Raji (cell line): ENCODE results near the gene PRAMEF2.
"Not testable (repeated sequence)": the region's sequence is repeated elsewhere in the genome, so short reads cannot be mapped to it uniquely, and the experiment has no call there.

Source experiments
- POLR2A ChIP-seq: IDR thresholded peaks from 2 replicates; pipeline ENCODE4 v1.6.1; 2011; ENCODE audit warnings: low read depth, low read length, control low read depth; ENCODE audit not compliant: insufficient read depth

The PRAMEF2 gene, protein sequence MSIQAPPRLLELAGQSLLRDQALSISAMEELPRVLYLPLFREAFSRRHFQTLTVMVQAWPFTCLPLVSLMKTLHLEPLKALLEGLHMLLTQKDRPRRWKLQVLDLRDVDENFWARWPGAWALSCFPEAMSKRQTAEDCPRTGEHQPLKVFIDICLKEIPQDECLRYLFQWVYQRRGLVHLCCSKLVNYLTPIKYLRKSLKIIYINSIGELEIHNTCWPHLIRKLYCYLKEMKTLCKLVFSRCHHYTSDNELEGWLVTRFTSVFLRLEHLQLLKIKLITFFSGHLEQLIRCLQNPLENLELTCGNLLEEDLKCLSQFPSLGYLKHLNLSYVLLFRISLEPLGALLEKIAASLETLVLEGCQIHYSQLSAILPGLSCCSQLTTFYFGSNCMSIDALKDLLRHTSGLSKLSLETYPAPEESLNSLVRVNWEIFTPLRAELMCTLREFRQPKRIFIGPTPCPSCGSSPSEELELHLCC

DNA sequence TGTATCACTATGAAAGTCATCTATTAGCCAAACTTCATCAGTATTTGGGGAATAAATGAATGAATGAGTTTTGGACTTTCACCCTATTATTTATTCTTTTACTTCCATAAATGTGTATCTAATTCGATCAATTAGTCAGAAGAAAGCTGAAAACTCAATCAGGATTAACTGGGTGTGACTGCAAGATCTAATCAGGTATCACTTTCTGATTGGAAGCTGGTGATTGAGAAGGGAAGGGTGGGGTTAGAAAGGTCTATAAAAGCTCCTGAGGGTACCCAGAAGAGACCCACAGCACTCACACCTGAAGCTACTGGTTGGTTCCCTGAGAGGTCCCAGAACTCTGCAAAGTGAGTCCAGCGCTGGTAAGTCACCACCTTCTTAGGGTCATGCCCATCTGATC, at the start of gene PRAMEF2:
TSS of gene PRAMEF2 (plus strand) at position 301 of the 400 bp plus-strand sequence. CDS start 1,924 bp downstream, outside the sequence.
- not testable (repeated sequence) for TF ChIP-seq POLR2A

DNA sequence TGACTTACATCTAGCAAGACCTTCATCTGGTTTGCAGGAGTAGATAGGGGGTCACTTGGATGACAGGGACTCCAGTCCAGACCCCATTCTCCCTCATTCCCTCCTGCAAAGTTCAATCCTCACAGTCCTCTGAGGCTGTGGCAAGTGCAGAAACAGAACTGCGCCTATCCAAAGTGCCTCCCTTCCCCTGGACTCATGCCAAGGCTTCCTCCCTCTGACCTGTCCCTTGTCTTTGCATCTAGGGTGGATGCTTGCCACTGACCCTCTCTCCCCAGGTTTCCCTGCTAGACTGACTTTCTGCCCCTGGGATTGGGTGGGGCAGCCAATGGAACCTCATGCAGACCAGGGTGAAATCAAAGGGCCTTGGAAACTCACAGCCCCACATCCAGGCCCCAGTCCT, 47.0 kb upstream of the PRAMEF2 start:
- no peak for TF ChIP-seq POLR2A

DNA sequence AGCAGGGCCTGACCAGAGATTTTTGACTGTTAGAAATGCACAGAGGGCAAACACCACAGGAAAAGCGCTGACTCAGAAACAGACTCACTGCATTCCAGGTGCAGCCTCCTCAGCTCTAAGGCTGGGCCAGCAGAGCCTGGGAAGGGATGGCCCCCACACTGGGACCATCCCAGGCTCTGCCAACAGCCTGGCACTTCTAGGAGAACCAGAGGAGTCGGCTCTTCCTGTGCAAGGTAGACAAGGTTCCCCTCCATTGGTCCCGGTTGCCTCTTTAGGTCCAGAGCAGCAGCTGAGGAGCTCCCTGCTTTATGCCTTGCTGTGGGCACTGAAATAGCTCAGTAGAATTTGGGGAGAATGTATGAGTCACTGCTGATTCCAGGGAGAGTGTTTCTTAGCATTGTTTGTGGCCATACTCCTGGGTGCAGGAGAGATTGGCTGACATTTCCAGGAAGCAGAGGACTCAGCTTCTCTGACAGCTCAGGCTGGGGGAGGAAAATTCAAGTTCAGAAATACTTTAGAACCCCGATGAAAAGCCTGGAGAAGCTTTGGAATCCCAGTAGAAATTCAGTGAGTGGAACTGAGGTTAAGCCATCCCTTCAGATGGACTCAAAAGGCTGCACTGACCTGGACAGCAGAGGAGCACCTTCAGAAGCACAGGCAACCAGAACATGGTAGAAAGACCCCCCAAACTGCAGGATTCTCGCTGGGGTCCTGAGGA, 46.0 kb upstream of the PRAMEF2 start:
- no peak for TF ChIP-seq POLR2A

DNA sequence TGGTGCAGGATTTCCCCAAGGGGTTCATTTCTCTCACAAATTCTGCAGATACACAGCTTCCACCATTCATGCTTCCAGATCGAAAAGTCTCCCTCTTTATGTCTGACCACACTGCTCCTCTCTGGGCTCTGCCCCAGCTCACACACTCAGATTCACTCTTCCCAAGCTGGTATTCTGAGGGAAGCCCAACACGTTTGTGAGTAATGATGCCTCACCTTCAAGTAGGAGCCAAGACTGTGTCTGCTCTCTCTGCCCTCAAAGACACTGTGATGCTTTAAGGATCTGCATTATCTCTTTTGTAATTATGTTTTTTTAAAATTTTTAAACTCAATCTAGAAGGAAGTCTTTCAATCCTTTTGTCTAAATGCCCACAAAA, 45.5 kb upstream of the PRAMEF2 start:
- no peak for TF ChIP-seq POLR2A

DNA sequence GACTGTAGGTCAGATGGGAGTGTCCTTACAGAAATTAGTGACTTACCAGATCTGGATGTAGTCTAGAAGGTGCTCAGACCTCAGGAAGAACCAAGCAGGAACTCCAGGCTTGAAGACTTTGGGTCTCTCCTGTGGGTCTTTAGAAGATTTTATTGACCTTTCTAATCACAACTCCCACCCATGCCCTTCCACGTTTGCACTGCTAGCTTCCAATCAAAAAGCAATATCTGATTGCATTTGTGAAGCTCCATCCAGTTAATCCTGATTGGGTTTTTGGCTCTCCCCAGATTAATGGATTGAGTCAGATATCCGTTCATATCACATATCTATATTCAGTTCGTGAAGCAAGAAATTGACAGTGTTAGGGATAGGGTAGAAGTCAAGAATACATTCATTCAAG, 25.6 kb upstream of the PRAMEF2 start, which contains the start of gene PRAMEF11:
TSS of gene PRAMEF11 (minus strand) at position 101 of the 400 bp plus-strand sequence. CDS start 2,621 bp downstream, outside the sequence.
- not testable (repeated sequence) for TF ChIP-seq POLR2A

DNA sequence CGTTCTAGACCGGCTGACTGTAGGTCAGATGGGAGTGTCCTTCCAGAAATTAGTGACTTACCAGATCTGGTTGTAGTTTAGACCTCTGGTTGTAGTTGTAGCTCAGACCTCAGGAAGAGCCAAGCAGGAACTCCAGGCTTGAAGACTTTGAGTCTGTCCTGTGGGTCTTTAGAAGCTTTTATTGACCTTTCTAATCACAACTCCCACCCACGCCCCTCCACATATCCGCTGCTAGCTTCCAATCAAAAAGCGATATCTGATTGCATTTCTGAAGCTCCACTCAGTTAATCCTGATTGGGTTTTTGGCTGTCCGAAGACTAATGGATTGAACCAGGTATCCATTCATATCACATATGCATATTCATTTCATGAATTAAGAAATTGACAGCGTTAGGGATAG, 8.3 kb upstream of the PRAMEF2 start, which contains the start of gene HNRNPCL1:
TSS of gene HNRNPCL1 (minus strand) at position 101 of the 400 bp plus-strand sequence. CDS start 431 bp downstream, outside the sequence.
- not testable (repeated sequence) for TF ChIP-seq POLR2A

DNA sequence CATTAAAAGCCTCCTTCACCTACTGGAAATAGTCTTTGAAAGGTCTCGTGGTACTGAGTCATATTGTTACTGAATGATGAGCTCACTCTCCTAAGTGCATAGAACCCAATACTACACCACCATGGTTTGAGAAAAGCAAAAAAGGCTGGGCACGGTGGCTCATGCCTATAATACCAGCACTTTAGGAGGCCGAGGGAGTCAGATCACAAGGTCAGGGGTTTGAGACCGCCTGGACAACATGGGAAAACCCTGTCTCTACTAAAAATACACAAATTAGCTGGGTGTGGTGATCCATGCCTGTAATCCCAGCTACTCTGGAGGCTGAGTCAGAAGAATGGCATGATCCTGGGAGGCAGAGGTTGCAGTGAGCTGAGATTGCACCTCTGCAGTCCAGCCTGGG, 5.1 kb upstream of the PRAMEF2 start:
- no peak for TF ChIP-seq POLR2A

DNA sequence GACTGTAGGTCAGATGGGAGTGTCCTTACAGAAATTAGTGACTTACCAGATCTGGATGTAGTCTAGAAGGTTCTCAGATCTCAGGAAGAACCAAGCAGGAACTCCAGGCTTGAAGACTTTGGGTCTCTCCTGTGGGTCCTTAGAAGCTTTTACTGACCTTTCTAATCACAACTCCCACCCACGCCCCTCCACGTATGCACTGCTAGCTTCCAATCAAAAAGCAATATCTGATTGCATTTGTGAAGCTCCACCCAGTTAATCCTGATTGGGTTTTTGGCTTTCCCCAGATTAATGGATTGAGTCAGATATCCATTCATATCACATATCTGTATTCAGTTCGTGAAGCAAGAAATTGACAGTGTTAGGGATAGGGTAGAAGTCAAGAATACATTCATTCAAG, 29.2 kb downstream of the PRAMEF2 start, which contains the start of gene PRAMEF4:
TSS of gene PRAMEF4 (minus strand) at position 101 of the 400 bp plus-strand sequence. CDS start 2,807 bp downstream, outside the sequence.
- not testable (repeated sequence) for TF ChIP-seq POLR2A

DNA sequence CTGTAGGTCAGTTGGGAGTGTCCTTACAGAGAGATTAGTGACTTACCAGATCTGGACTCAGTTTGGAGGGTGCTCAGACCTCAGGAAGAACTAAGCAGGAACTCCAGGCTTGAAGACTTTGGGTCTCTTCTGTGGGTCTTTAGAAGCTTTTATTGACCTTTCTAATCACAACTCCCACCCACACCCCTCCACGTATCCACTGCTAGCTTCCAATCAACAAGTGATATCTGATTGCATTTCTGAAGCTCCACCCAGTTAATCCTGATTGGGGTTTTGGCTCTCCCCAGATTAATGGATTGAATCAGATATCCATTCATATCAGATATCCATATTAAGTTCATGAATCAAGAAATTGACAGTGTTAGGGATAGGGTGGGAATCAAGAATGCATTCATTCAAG, 41.3 kb downstream of the PRAMEF2 start, which contains the start of gene PRAMEF10:
TSS of gene PRAMEF10 (minus strand) at position 101 of the 400 bp plus-strand sequence. CDS start 2,423 bp downstream, outside the sequence.
- not testable (repeated sequence) for TF ChIP-seq POLR2A
